ENCODE results near the gene AP2A2.

DNA sequence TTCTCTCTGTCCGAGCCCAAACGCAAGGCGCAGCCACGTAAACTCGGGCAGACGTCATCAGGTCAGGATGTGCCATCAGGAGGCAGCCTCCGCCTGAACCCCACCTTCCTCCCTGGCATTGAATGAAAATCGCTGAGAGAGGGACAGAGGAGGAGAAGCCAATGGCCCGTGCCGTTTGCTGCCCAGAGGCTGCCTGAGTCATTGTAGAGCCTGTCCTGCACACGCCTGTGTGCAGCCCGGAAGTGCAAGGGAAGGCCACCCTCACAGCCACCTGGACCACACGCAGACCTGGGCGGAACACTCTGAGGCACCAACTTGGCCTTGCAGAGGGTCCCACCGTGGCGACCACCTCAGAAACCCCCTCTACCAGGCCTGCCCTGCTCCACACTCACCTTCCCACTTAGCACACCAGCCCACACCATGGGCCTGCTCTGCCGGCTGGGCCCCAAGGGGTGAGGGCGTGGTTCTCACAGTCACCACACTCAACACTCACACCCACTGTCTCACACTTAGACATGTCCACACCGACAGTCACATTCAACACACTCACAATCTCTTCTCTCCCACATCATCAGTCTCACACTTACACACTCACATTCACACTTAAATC is 24.1 kb upstream of the AP2A2 start:
- no peak for TF ChIP-seq POLR2A (IDR thresholded peaks at IDR 0.05)
- TF ChIP-seq, protein P1, sequence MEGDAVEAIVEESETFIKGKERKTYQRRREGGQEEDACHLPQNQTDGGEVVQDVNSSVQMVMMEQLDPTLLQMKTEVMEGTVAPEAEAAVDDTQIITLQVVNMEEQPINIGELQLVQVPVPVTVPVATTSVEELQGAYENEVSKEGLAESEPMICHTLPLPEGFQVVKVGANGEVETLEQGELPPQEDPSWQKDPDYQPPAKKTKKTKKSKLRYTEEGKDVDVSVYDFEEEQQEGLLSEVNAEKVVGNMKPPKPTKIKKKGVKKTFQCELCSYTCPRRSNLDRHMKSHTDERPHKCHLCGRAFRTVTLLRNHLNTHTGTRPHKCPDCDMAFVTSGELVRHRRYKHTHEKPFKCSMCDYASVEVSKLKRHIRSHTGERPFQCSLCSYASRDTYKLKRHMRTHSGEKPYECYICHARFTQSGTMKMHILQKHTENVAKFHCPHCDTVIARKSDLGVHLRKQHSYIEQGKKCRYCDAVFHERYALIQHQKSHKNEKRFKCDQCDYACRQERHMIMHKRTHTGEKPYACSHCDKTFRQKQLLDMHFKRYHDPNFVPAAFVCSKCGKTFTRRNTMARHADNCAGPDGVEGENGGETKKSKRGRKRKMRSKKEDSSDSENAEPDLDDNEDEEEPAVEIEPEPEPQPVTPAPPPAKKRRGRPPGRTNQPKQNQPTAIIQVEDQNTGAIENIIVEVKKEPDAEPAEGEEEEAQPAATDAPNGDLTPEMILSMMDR (IDR thresholded peaks at IDR 0.05) = no peak
- TF ChIP-seq POLR2AphosphoS5 (IDR thresholded peaks at IDR 0.05; ENCODE audit: insufficient read depth in 1 of 2, low read depth in 1 of 2) = no peak

All from vagina (tissue), 2 donors.